ENCODE data around the gene FAM169A. TPM values are rescaled to one million over a fixed set of nuclear protein-coding genes. Genes with fewer than 3 reads are reported as not detected.
A peak's percentile ranks its signal among the peaks of the same experiment; 100 is the strongest.
"Not testable (repeated sequence)": the region's sequence is repeated elsewhere in the genome, so short reads cannot be mapped to it uniquely, and the experiment has no call there.

FAM169A gene
- 23.8 and 27.4 TPM in 2 replicates for total RNA-seq (ENCODE audit: low replicate concordance)

GRCh38 chr5:74865804-74866595 is at the start of gene FAM169A:
Gene FAM169A (minus strand): TSS chr5:74866387. CDS start chr5:74841676, 24,711 bp downstream.
- Histone ChIP-seq H3K4me2 (peak within 1 kb of the TSS; percentile 100), H2AFZ (replicated peaks) (peak within 1 kb of the TSS; percentile 99), H3K79me2 (ENCODE audit: low read depth) (peaks cover 47% of the 10 kb centered on the region), H3K9ac (peak within 1 kb of the TSS; percentile 92), H3F3A (ENCODE audit: low read depth) (peaks cover 24% of the 10 kb centered on the region), H3K27me3 (peaks cover 23% of the 10 kb centered on the region), H3K36me3 (no peaks in the 10 kb centered on the region), H3K9me3 (ENCODE audit: low read depth) (no peaks in the 10 kb centered on the region), H3K27ac (peak within 1 kb of the TSS; percentile 85), H3K4me3 (peak within 1 kb of the TSS; percentile 98), H4K20me1 (ENCODE audit: low read depth) (peaks cover 14% of the 10 kb centered on the region), H3K4me1 (peaks cover 14% of the 10 kb centered on the region)
- Mint-ChIP-seq H3K36me3 (peaks cover 2% of the 10 kb centered on the region), H3K27me3 (ENCODE audit: insufficient read depth, low read depth) (peaks cover 4% of the 10 kb centered on the region), H3K4me1 (peaks cover 19% of the 10 kb centered on the region), H3K4me3 (peak within 1 kb of the TSS; percentile 95), H3K27ac (peak within 1 kb of the TSS; percentile 91), H3K9me3 (peaks cover 2% of the 10 kb centered on the region)
- no peak for TF ChIP-seq EZH2 (IDR thresholded peaks at IDR 0.05)
- TF ChIP-seq CTCF (IDR thresholded peaks at IDR 0.05): no peak
- DNase-seq (ENCODE audit: low spot score): peak; percentile 84

GRCh38 chr5:74915488-74915887 is 49.3 kb upstream of the FAM169A start:
- Mint-ChIP-seq H3K36me3 (peaks cover 2% of the 10 kb centered on the region), H3K27ac (no peak overlapping the region), H3K27me3 (ENCODE audit: insufficient read depth, low read depth) (peaks cover 6% of the 10 kb centered on the region), H3K9me3 (peaks cover 3% of the 10 kb centered on the region), H3K4me1 (peaks cover 2% of the 10 kb centered on the region), H3K4me3 (no peak overlapping the region)
- no peaks in the 10 kb centered on the region for H3K4me1 ChIP-seq
- no peak for DNase-seq (ENCODE audit: low spot score)
- H3K36me3 ChIP-seq: no peaks in the 10 kb centered on the region
- H2AFZ ChIP-seq (replicated peaks): no peak overlapping the region
- no peak overlapping the region for H3K9ac ChIP-seq
- TF ChIP-seq CTCF (IDR thresholded peaks at IDR 0.05) (no peak), EZH2 (IDR thresholded peaks at IDR 0.05) (no peak), EZH2phosphoT487 (IDR thresholded peaks at IDR 0.05) (no peak)
- H3K9me3 ChIP-seq (ENCODE audit: low read depth): no peaks in the 10 kb centered on the region
- H4K20me1 ChIP-seq (ENCODE audit: low read depth): no peaks in the 10 kb centered on the region
- no peaks in the 10 kb centered on the region for H3K27me3 ChIP-seq
- no peak overlapping the region for H3K4me3 ChIP-seq
- H3K4me2 ChIP-seq: no peak overlapping the region
- no peaks in the 10 kb centered on the region for H3F3A ChIP-seq (ENCODE audit: low read depth)
- H3K79me2 ChIP-seq (ENCODE audit: low read depth): no peaks in the 10 kb centered on the region
- H3K27ac ChIP-seq: no peak overlapping the region

GRCh38 chr5:74911421-74911820 is 45.2 kb upstream of the FAM169A start:
- not testable (repeated sequence) for H3F3A ChIP-seq (ENCODE audit: low read depth); H3K27me3 ChIP-seq; H3K4me3 Mint-ChIP-seq; H2AFZ ChIP-seq (replicated peaks); H3K9ac ChIP-seq; DNase-seq (ENCODE audit: low spot score); H3K4me3 ChIP-seq; H3K79me2 ChIP-seq (ENCODE audit: low read depth); H3K27ac Mint-ChIP-seq; H3K4me1 ChIP-seq; H3K9me3 ChIP-seq (ENCODE audit: low read depth); H4K20me1 ChIP-seq (ENCODE audit: low read depth); H3K27me3 Mint-ChIP-seq (ENCODE audit: insufficient read depth, low read depth); H3K36me3 ChIP-seq; H3K36me3 Mint-ChIP-seq; H3K4me1 Mint-ChIP-seq; H3K4me2 ChIP-seq; H3K27ac ChIP-seq
- H3K9me3 Mint-ChIP-seq: peaks cover 19% of the 10 kb centered on the region

- H3K79me2 ChIP-seq (ENCODE audit: low read depth); H3K9ac ChIP-seq; H3K4me3 ChIP-seq; H3F3A ChIP-seq (ENCODE audit: low read depth); H3K27ac ChIP-seq; H3K4me2 ChIP-seq; H3K36me3 Mint-ChIP-seq; H2AFZ ChIP-seq (replicated peaks); H4K20me1 ChIP-seq (ENCODE audit: low read depth); H3K27me3 ChIP-seq; H3K27ac Mint-ChIP-seq; H3K4me1 ChIP-seq; H3K4me3 Mint-ChIP-seq; DNase-seq (ENCODE audit: low spot score); H3K9me3 ChIP-seq (ENCODE audit: low read depth); H3K36me3 ChIP-seq; H3K4me1 Mint-ChIP-seq; H3K27me3 Mint-ChIP-seq (ENCODE audit: insufficient read depth, low read depth): not testable (repeated sequence)
- peaks cover 19% of the 10 kb centered on the region for H3K9me3 Mint-ChIP-seq
Observed at GRCh38 chr5:74909888-74910287, 43.7 kb upstream of the FAM169A start.

- not testable (repeated sequence) for H3K9me3 ChIP-seq (ENCODE audit: low read depth); H3K27ac ChIP-seq; H3K27ac Mint-ChIP-seq; H2AFZ ChIP-seq (replicated peaks); H3K4me3 Mint-ChIP-seq; H3K79me2 ChIP-seq (ENCODE audit: low read depth); H3K4me3 ChIP-seq; H3K36me3 Mint-ChIP-seq; DNase-seq (ENCODE audit: low spot score); H3K27me3 Mint-ChIP-seq (ENCODE audit: insufficient read depth, low read depth); H3K4me1 ChIP-seq; H3K4me2 ChIP-seq; H3K4me1 Mint-ChIP-seq; H3F3A ChIP-seq (ENCODE audit: low read depth); H3K36me3 ChIP-seq; H3K9ac ChIP-seq; H3K27me3 ChIP-seq; H4K20me1 ChIP-seq (ENCODE audit: low read depth)
- H3K9me3 Mint-ChIP-seq: peaks cover 19% of the 10 kb centered on the region
Observed at GRCh38 chr5:74908237-74908636, 42.0 kb upstream of the FAM169A start.

- H3K4me2 ChIP-seq; H3K9ac ChIP-seq; H3K4me1 Mint-ChIP-seq; H3K36me3 Mint-ChIP-seq; DNase-seq (ENCODE audit: low spot score); H3K27ac ChIP-seq; H3F3A ChIP-seq (ENCODE audit: low read depth); H3K4me3 ChIP-seq; H3K27me3 Mint-ChIP-seq (ENCODE audit: insufficient read depth, low read depth); H3K36me3 ChIP-seq; H2AFZ ChIP-seq (replicated peaks); H3K79me2 ChIP-seq (ENCODE audit: low read depth); H4K20me1 ChIP-seq (ENCODE audit: low read depth); H3K4me3 Mint-ChIP-seq; H3K27me3 ChIP-seq; H3K4me1 ChIP-seq; H3K9me3 ChIP-seq (ENCODE audit: low read depth); H3K27ac Mint-ChIP-seq: not testable (repeated sequence)
- H3K9me3 Mint-ChIP-seq: peaks cover 11% of the 10 kb centered on the region
Observed at GRCh38 chr5:74904713-74905112, 38.5 kb upstream of the FAM169A start.
